M059J (cell line): ENCODE measurements around the gene MALAT1. TPM values are rescaled to one million over a fixed set of nuclear protein-coding genes. Genes with fewer than 3 reads are reported as not detected.
"Not testable (repeated sequence)": the region's sequence is repeated elsewhere in the genome, so short reads cannot be mapped to it uniquely, and the experiment has no call there.

Experiments used
- DNase-seq: peaks from one replicate; pipeline ENCODE4 v3.0.0-alpha.2; 2012; ENCODE audit warnings: low read depth
- total RNA-seq: library from RNA; depleted of rRNA; stranded (reverse); fragments of >200 nt; shearing (Covaris generic); gene quantifications from 2 replicates; pipeline ENCODE4 v1.2.3, GENCODE V29; 2014

The MALAT1 gene
- total RNA-seq, 1 experiment from 2014 or later = 608 TPM

GRCh38 chr11:65521777-65522521 lies 23.1 kb downstream of the MALAT1 start:
- DNase-seq = not testable (repeated sequence)

GRCh38 chr11:65522718-65523630 lies 24.1 kb downstream of the MALAT1 start:
- DNase-seq = not testable (repeated sequence)

- DNase-seq = not testable (repeated sequence)
These were observed 24.8 kb downstream of the MALAT1 start for GRCh38 chr11:65523631-65523968.

- DNase-seq = no peak
These were observed 25.3 kb downstream of the MALAT1 start for GRCh38 chr11:65524014-65524740.

- DNase-seq = peak; percentile 48
These were observed 26.1 kb downstream of the MALAT1 start, which contains the start of gene SCYL1 for GRCh38 chr11:65524741-65525545. Gene SCYL1, plus strand, starts transcription at chr11:65525083. Its CDS starts 71 bp downstream, at chr11:65525154.

GRCh38 chr11:65525546-65526480 lies 27.0 kb downstream of the MALAT1 start:
- DNase-seq = no peak

GRCh38 chr11:65526744-65527143 lies 27.9 kb downstream of the MALAT1 start:
- no peak for DNase-seq

- no peak for DNase-seq
These were observed 30.0 kb downstream of the MALAT1 start for GRCh38 chr11:65528819-65529350.

GRCh38 chr11:65529475-65530156 lies 30.8 kb downstream of the MALAT1 start:
- DNase-seq = no peak

GRCh38 chr11:65530157-65530496 lies 31.3 kb downstream of the MALAT1 start:
- DNase-seq = no peak

GRCh38 chr11:65532388-65533064 lies 33.7 kb downstream of the MALAT1 start:
- no peak for DNase-seq

- DNase-seq = no peak
These were observed 36.3 kb downstream of the MALAT1 start for GRCh38 chr11:65535102-65535501.

- no peak for DNase-seq
These were observed 37.8 kb downstream of the MALAT1 start for GRCh38 chr11:65536412-65537295.

GRCh38 chr11:65537296-65537597 lies 38.4 kb downstream of the MALAT1 start:
- no peak for DNase-seq

- no peak for DNase-seq
These were observed 38.9 kb downstream of the MALAT1 start for GRCh38 chr11:65537620-65538231.

GRCh38 chr11:65538232-65538914 lies 39.5 kb downstream of the MALAT1 start:
- no peak for DNase-seq
